ENCODE results near the gene ACSS3.

Gene ACSS3

DNA sequence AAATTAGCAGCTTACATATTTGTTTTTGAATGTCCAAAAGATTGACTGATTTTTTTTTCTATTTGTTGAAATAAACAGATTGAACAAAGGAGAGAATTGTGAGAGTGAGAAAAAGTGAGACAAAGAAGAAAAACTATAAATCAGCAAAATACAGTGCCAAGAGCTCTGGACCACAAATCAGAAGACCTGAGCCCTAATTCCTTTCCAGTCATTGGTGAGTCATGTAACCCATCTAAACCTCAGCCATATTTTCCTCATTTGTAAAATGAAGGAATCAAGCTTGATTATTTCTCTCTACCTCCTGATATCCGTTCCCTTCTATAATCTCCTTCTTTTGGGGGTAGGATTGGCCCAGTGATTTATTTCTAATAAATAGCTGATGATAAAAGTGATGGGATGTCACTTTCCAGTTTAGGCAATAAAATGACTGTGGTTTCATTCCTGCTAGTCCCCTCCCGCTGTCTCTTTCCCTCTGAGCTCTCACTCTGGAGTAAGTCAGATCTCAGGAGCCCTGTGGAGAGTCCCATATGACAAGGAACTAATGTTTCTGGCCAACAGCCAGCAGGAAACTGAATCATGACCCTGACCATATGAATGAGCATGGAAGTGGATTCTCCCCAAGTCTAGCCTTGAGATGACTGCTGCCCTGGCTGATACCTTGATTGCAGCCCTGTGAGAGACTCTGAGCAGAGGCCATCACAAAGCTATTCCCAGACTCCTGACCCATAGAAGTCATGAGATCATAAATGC lies 218.9 kb downstream of the ACSS3 start:
- DNase-seq (ENCODE audit: low spot score) = no peak

GRCh38 chr12:81297601-81298000 lies 219.7 kb downstream of the ACSS3 start:
- no peak for DNase-seq (ENCODE audit: low spot score)

- DNase-seq (ENCODE audit: low spot score) = no peak
Observed at GRCh38 chr12:81300454-81300853, 222.6 kb downstream of the ACSS3 start.

GRCh38 chr12:81303935-81304334 lies 226.1 kb downstream of the ACSS3 start:
- DNase-seq (ENCODE audit: low spot score) = no peak

All from CD4-positive, alpha-beta T cell treated with Interleukin-6 at 100 ng/mL for 8 hours (primary cell).